ENCODE measurements around the gene TNS3. TPM values are rescaled to one million over a fixed set of nuclear protein-coding genes. Genes with fewer than 3 reads are reported as not detected.

The TNS3 gene
- polyA plus RNA-seq, 3 donors: 5.2 to 30.3 (median 7.9) TPM

DNA sequence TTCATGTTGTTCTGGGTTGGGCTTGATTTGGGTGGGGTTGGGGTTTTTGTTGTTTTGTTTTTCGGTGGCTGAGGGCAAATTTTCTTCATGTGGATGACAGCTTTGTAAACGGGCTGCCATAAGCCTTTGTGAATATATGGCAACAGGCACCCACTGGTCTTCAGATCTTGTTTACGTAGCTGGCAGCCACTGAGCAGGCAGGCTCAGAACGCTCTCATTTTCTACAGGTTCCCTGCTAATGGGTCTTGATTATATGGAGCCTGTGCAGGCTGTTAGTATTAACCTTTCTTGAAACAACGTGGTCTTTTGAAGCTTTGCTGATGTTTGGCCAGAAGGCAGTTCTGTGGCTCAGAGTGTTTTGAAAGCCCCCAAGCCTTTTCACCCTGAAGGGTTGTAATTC lies 199.7 kb downstream of the TNS3 start:
- no peak overlapping the region for H3K27ac Mint-ChIP-seq
- Histone ChIP-seq H3K4me3 (replicated peaks in 1 of 3; ENCODE audit: low read depth in 2 of 3, low read length in 3 of 3) (no peak overlapping the region), H4K20me1 (ENCODE audit: insufficient read depth, low read length) (peaks cover 93% of the 10 kb centered on the region), H3K4me2 (replicated peaks; ENCODE audit: extremely low read depth, low read length, poor library complexity, severe bottlenecking) (no peak overlapping the region), H3K36me3 (replicated peaks in 1 of 2; ENCODE audit: control insufficient read depth in 1 of 2, insufficient read depth in 2 of 2, low read length in 2 of 2) (peaks cover 59 to 99% of the 10 kb centered on the region in 2 donors), H3K4me1 (ENCODE audit: control insufficient read depth in 1 of 2, insufficient read depth in 2 of 2, low read length in 2 of 2) (no peaks in the 10 kb centered on the region), H3K27ac (ENCODE audit: low read depth in 1 of 2, low read length in 2 of 2) (no peak overlapping the region), H3K27me3 (ENCODE audit: control insufficient read depth in 2 of 2, insufficient read depth in 2 of 2, low read length in 2 of 2) (no peaks in the 10 kb centered on the region), H3K9me3 (replicated peaks in 1 of 2; ENCODE audit: control insufficient read depth in 1 of 2, insufficient read depth in 1 of 2, low read length in 2 of 2) (no peaks in the 10 kb centered on the region), H2AFZ (ENCODE audit: insufficient read depth, low read depth, low read length, poor library complexity, severe bottlenecking) (no peak overlapping the region), H3K9ac (ENCODE audit: insufficient read depth, low read length, poor library complexity, severe bottlenecking) (no peak overlapping the region), H3K79me2 (ENCODE audit: insufficient read depth, low read length) (peaks cover 9% of the 10 kb centered on the region)
- H3K27me3 Mint-ChIP-seq (ENCODE audit: low read depth in 3 of 3): peaks cover 0 to 5% (median 0%) of the 10 kb centered on the region in 3 donors
- H3K4me3 Mint-ChIP-seq: no peak overlapping the region
- TF ChIP-seq CTCF (IDR thresholded peaks at IDR 0.05): no peak
- 94% methylated on average over 5 of the region's 5 CpGs for WGBS (ENCODE audit: insufficient coverage)
- peaks cover 3% of the 10 kb centered on the region for H3K4me1 Mint-ChIP-seq
- intact Hi-C loops (cut with micrococcal nuclease): no loop called here
- DNase-seq: no peak
- H3K36me3 Mint-ChIP-seq: peaks cover 79 to 85% of the 10 kb centered on the region in 2 donors
- H3K9me3 Mint-ChIP-seq: no peaks in the 10 kb centered on the region

DNA sequence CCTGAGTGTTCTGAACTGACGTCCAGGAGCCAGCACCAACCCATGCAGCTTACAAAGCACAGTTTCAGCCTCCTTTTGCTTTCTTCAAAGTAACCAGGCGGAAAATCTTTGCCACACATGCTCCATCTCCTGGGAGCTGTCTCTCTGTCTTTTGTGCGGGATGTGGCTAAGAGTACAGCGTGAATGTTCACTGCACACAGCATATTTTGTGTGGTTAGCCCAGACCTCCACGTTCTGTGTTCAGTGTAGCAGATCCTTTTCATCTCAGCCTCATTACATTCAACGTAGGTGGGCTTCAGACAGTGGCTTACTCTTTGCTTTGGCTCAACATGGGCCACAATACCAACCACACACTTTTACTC lies 200.8 kb downstream of the TNS3 start:
- Histone ChIP-seq H3K4me3 (replicated peaks in 1 of 3; ENCODE audit: low read depth in 2 of 3, low read length in 3 of 3) (no peak overlapping the region), H3K36me3 (replicated peaks in 1 of 2; ENCODE audit: control insufficient read depth in 1 of 2, insufficient read depth in 2 of 2, low read length in 2 of 2) (peaks cover 56 to 99% of the 10 kb centered on the region in 2 donors), H3K9me3 (replicated peaks in 1 of 2; ENCODE audit: control insufficient read depth in 1 of 2, insufficient read depth in 1 of 2, low read length in 2 of 2) (no peaks in the 10 kb centered on the region), H3K79me2 (ENCODE audit: insufficient read depth, low read length) (peaks cover 6% of the 10 kb centered on the region), H2AFZ (ENCODE audit: insufficient read depth, low read depth, low read length, poor library complexity, severe bottlenecking) (no peak overlapping the region), H3K27ac (ENCODE audit: low read depth in 1 of 2, low read length in 2 of 2) (no peak overlapping the region), H3K4me2 (replicated peaks; ENCODE audit: extremely low read depth, low read length, poor library complexity, severe bottlenecking) (no peak overlapping the region), H3K4me1 (ENCODE audit: control insufficient read depth in 1 of 2, insufficient read depth in 2 of 2, low read length in 2 of 2) (no peaks in the 10 kb centered on the region), H4K20me1 (ENCODE audit: insufficient read depth, low read length) (peaks cover 91% of the 10 kb centered on the region), H3K9ac (ENCODE audit: insufficient read depth, low read length, poor library complexity, severe bottlenecking) (no peak overlapping the region), H3K27me3 (ENCODE audit: control insufficient read depth in 2 of 2, insufficient read depth in 2 of 2, low read length in 2 of 2) (no peaks in the 10 kb centered on the region)
- no peak for TF ChIP-seq CTCF (IDR thresholded peaks at IDR 0.05)
- intact Hi-C loops (cut with micrococcal nuclease): no loop called here
- no peak overlapping the region for H3K27ac Mint-ChIP-seq
- peaks cover 0 to 5% (median 0%) of the 10 kb centered on the region in 3 donors for H3K27me3 Mint-ChIP-seq (ENCODE audit: low read depth in 3 of 3)
- DNase-seq: no peak
- H3K36me3 Mint-ChIP-seq: peaks cover 79 to 86% of the 10 kb centered on the region in 2 donors
- H3K9me3 Mint-ChIP-seq: no peaks in the 10 kb centered on the region
- peaks cover 3% of the 10 kb centered on the region for H3K4me1 Mint-ChIP-seq
- 98% methylated on average over 6 of the region's 6 CpGs for WGBS (ENCODE audit: insufficient coverage)
- no peak overlapping the region for H3K4me3 Mint-ChIP-seq

Data from CD14-positive monocyte (primary cell).